SIG-M5 treated with dmso at 0.1 percent for 504 hours (cell line): Measurements from ENCODE around the gene KCNMA1.
A peak's percentile ranks its signal among the peaks of the same experiment; 100 is the strongest.

Experiments
- DNase-seq: peaks from one replicate; lab custom pipeline; 2025; ENCODE audit not compliant: unreplicated experiment; lab: John Stamatoyannopoulos, UW

The KCNMA1 gene

DNA sequence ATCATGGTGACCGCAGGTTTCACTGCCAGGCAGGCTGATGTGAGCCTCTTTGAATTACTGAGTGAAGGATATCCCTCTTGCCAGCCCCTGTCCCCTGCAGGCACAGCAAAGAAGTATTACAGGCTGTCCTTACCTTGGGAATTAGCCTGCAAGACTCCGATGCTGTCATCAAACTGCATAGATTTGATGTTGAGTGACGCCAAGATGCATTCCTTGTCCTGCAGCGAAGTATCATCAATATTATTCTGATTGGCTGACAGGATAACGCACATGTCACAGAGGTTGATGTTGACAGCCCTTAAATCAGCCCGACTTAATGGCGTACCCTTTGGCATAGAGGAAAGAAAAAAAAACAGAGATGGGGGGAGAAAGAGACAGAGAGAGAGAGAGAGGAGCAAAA, 693.0 kb downstream of the KCNMA1 start:
- DNase-seq = no peak

DNA sequence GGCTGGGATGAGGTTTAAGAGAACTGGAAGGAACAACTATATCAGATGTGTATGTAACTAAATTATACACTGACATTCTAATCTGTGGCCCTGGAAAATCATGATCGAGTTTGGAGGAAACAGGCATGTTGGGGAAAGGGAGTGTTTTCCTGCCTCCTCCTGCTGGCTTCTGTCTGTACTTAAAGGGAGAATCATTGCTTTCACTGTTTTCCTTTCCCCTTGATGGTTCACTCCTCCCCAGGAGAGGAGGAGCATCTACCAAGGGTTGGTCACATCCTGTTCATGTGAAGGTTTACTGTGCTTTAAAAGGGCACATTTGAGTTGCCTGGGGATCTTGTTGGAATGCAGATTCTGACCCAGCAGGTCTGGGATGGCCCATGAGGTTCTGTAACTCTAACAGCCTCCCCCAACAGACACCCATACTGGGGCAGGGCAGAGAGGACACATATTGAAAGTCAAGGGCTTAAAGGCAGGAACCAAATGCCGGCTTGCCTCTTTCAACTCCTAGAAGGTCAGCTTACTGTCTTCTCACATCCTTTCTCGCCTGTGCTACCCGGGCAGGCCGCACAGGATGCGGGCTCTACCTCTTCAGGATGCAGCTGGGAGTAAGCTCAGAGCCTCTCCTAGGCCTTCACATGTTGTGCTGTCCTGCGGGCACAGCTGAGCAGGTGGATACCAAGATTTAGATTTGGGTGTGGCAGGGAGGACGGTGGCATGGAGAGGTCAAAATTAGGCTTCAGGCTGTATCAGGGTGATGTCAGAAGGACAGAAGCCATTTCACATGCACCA, 694.8 kb downstream of the KCNMA1 start:
- no peak for DNase-seq

DNA sequence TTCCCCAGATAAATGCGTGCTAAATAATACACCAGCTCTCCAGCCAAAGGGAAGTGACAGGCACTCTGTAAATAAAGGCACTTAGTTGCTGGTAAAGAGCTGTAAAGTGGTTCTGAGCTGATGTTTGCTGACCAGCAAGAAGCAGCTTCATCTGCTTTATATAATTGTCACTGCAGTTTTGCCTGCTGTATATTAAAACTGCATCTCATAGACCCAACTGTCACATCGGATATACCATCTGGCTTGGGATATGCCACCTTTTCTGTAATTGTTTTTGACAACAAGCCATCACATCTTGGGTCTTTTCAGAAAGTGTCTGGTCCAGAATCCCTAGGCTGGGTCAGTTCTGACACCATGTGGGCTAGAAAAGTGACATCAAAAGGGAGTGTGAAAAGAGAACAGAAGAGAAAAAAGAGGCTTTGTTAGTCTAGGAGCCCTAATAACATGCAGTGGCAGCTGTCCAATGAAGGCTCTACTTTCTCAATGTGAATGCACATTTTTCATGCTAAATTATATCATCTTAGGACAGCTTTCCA, 697.6 kb downstream of the KCNMA1 start:
- no peak for DNase-seq

DNA sequence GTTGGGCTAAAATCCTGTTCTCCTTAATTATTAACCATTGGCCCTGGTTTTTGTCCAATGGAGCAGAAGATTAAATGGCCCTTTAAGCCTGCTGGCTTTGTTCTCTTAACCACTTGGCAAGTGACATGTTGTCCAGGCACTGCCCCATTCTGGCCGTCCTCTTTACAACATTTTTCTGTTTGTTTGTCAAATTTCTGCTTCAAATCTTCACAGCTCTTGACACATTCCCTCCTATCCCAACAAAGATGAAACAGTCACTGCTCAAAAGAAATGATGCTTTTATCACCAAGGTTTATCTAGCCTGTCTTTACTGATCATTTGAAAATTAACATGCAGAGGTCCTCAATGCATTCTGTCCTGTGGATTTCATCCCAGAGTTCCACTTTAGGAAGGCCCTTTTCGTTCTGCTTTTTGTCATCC, 700.4 kb downstream of the KCNMA1 start:
- DNase-seq = no peak

DNA sequence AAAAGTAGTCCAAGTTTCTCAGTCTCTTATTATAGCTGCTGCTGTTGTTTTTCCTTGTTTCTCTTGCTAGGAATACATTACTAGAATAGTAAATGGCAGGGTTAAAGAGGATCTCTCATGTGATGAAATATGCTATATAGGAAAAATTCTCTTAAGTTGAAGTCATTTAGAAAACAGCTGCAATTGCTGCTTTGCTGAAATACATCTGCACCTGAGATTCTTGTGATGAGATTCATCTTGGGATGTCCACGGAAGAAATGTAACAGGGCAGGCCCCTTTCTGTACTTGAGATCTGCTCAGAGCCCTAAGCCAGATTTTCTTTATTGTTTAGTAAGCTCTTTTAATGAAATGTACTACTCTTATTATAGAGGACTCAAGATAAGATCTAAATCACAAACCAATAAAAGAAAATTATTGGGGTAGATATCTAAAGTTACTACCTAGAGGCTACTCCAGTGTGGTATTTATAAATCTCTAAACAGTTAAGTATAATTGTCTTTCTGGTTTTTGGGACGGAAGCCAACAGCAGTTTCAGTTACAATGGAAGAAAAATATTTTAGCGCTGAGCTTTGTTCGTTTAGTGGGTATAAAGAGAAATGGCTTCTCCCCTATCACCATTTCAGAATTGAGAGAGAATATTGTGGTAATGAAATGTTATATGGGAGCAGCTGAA, 701.5 kb downstream of the KCNMA1 start:
- DNase-seq = no peak

DNA sequence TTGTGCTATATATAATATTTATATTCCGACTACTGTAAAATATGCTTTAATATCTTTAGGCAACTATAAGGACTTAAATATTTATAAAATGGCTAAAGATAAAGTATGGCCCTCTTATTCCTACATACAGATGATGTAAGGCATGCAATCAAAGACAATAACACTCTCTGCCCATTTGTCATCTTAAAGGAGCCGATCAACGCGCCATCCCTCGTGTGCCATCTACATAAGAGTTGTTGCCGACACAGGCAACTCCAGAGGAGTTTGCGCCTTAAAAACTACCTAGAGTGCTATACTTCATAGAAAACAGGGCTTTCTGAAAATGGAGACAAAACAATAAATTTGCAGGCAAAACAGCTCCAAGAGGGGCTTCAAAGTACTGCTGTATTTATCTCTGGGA, 709.0 kb downstream of the KCNMA1 start:
- no peak for DNase-seq

DNA sequence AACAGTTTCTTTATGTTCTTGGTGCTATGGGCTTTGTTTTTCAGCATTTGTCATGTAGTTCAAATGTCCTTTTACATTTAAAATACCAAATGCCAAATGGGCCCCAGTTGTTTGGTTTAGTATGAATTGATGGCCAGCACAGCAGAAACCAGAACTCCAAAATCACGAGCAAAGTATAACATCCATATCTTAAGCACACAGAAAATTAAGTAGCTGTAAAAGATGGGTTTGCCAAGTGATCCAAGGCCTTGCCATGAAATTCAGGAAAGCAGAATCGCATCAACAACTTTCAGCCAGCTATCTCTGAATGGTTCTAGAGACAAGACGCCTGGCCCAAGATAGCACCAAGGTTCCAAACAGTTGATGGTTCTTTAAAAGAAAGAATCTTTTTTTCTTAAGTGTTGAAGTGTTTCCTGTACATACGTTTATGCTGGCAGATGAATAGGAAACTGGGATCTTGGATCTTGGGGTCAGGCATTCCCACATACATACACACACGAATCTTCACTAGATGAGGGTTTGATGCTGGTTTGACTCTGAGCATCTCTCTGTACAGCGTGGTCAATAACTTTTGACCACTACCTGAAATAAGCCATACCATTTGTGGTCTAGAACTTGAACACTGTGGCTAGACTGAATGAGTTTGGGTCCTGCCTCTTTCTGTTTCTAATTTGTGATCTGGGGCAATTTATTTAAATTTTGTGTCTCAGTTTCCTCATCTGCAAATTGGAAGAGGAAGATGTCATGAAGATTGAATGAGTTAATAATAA, 711.8 kb downstream of the KCNMA1 start:
- DNase-seq = no peak

DNA sequence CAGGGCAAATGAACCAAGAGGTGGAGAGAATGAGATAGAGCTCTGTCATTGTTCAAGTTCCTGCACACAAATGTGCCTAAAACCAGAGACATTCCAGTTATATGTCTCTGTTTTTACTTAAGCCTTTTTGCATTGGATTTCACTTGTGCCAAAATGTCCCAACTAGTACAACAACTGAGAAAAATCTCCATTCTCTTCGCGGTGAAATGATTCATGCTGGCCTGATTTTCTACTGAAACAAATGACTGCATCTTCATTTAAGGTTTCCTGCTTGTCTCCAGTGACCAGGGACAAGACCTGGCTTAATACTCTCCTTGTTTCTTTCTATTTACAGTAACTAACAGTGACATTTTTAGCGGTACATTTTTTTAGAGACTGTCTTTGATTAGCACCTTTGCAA, 714.9 kb downstream of the KCNMA1 start:
- DNase-seq = no peak

DNA sequence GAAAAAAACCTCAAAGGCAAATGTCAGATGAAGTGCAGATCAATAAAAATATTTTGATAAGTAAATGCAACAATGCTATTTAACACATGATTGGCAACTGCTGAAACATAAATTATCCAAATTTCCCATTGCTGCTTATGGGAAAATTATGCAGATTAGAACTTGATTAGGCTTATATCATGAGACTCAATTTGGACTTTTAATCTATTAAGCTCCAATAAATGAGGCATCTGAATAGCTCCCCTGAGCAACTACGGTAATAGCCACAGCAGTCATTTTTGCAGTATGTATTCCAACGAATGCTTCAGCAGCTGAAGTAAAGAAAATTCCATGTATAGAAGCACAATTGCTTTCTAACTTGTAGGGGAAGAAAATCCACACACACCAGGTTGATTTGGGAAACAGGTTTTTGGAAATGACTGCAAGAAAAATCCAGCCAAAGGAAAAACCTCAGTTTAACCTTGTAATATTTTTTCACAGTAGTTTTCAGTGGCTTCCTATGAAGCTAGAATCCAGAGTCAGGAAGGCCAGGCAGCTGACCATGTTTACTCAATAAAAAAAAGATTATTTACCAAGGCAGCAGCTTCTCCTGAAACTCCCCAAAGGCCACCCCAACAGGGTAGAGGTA, 716.1 kb downstream of the KCNMA1 start:
- DNase-seq = no peak

DNA sequence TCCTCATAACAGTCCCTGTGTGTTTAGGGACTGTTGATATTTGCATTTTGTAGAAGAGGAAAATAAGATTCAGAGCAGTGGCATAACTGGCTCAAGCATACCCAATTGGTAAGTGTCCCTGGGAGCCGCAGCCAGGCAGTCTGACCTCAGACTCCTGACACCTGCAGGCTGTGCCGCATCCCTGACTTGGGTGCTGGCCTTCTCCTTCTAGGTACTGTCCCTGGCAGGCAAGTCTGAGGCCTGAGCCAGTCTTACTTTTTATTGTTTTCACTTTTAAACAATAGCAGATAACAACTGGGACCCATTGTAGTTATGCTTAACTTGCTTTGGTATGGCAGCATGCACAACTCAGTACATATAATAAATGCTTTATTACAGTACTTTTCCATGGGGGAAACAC, 717.0 kb downstream of the KCNMA1 start:
- no peak for DNase-seq

DNA sequence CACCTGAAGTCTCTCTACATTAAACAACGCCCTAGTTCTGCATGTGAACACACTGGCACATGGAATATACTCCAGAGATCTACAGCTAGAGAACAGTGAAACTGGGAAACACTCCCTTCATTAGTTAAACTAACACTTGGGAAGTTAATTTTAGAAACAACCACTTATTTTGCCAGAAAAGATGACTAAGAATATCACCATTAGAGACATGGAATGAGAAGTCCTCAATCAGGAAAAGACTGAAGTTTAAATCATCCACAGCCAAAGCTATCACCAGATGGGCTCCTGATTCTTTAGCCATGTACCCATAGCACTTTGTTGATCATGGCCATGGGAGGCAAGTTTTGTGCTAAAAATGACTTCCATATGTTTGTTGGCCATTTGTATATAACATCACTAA, 719.5 kb downstream of the KCNMA1 start:
- DNase-seq = no peak

DNA sequence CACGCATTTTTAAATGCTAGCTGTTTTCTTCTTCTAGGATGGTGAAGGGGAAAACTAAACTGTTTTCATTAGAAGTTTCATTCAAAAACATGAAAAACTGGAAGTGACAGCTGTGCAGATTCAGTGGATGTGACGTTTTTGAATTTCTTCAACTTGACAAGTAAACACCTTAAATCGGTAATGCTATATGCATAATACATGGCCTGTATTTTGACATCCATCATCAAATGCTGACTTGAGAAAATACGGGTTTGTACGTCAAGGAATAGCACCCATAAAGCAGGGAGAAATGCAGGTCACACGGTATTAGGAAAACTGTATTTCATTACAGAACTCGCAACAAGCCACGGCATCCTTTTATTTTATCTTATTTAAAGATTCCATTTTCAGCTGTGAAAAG, 720.5 kb downstream of the KCNMA1 start:
- DNase-seq = no peak

DNA sequence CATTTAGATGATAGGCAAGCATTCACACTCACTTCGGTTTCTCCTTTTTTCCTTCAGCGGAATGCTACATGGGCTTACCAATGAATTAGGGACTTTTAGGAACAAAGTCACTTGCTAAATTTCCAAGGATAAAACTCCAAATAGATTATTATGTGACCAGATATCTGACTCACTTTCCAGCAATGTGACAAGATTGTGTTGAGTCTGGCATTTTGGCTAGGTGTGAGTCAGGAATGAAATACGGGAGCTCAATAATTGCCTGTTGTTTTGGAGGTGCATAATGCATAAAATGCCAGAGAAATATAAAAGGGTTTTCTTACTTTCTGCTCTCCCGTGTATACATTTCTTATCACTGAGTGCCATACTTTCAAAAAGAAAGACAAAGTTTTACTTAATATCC, 721.1 kb downstream of the KCNMA1 start:
- DNase-seq = no peak

DNA sequence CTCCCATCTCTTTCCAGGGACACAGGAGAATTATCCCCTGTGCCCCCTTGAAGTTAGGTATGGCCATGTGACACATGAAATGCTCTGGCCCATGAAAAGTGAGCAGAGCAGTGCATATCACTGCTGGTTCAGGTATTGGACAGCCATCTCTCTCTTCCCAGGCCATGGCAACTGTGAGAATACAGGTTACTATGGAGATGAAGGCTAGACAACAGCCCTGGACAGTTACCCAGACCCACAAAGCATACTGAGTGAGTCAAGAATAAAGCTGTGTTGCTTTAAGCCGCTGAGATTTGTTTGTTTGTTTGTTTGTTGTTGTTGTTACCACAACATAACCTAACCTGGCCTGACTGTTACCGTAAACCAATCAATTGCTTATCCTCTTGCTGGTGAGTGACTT, 722.3 kb downstream of the KCNMA1 start:
- DNase-seq = no peak

DNA sequence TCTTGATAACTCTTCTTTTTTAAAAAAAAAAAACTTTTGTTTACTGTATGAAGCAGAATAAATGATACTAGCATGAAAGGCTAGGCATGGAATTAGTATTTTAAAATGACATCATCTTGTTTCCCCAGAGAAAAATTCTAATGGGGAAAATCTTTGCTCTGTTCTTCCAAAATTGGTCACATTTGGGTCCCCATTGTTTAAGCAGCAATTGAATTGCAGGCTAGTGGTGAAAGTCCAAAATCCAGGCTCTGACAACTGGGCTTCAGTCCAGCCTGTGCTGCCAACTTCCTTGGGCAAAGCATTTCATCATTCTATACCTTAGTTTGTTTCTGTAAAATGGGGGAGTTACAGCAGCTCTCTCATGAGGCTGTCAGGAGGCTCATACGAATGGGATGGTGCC, 726.4 kb downstream of the KCNMA1 start:
- no peak for DNase-seq

DNA sequence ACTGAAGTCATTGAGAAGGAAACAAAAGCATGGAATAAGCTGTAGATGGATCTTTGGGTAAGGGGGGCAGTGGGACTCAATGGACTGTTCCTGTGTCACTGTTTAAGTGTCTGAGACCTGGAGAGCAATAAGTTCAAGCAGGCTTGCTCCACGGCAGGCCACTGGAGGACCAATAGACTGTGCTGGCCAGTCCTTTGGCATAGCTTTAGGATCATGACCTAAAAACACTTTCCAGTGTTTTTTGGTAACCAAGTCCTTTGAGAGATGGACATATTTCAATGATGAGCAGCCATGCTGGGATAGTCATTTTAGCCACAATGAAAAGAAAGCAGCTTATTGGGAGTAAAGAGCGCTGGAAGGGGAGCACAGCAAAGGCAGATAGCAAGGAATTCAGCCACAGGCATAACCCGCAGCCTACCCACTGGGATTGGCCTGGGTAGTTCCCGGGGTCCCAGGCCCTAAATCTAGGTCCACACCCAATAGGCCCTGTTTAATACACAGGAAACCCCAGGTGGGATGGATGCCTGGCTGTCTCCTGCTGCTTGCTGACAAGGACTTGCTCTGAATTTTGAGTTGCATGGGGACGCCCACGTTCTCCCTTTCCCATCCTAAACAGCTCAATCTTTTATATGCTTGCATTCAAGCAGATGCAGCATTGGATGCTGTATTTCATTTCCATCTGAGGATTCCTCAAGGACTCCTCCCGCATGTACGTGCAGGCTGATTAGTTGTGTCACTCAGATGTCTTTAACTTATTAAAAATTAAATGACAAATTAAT, 727.2 kb downstream of the KCNMA1 start:
- no peak for DNase-seq

DNA sequence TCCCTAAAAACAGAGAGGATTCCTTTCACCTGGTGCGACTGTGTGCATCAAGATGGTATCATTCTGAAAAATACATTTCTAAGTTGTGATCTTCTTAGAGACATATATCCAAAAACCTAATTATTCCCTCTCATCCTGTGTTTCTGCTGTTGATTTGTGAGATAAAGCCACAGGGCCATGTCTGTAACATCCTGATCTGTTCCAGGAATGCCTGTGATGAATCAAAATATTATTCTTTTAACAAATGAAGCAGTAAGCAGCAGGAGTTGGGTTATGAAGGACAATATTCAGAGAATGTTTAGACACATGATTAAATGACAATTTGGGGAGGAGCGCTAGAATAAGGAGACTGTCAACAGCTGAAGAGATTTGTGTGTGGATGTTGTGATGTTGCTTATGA, 731.4 kb downstream of the KCNMA1 start:
- DNase-seq = no peak

DNA sequence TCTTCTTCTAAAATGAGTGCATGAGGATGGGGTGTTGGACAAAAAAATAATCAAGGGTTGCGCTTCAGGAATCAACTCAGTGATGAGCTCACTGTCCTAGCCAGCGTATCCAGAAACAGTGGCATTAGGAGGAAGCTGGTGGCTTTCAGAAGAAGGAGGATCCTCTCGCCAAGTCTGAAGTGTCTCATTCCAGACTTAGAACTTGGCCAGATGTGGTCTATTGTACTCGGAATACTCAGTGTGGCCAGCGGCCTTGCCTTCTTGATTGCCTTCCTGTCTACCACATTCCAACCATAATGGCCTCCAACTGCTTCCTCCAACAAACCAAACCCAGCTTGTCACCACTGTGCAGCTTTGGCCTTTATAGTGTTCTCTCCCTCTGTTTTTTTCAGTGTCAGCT, 732.4 kb downstream of the KCNMA1 start:
- DNase-seq = no peak

DNA sequence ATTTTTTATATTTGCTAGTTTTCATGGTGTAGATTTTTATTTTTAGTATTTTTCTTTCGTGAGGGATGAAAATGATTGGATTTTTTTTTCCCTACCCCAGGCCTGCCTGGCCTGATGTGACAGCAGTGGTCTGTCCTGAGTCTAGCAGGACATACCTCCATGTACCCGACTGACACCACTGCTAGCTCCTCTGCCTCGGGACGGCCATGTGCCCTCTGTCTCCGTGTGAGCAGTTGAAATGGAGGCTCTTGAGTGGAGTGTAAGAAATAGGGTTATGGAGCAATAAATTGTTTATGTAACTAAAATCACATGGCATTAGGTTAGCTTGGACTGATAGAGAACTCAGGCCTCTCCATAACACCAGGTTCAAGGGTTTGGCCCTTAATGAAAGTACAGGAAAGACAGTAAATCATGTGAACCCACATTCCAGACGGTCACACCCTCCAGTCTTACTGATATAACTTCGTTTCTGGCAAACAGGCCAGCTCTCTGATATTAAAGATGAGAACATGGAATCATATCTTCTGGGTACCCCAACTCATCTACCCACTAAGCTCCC, 734.1 kb downstream of the KCNMA1 start:
- DNase-seq = no peak

DNA sequence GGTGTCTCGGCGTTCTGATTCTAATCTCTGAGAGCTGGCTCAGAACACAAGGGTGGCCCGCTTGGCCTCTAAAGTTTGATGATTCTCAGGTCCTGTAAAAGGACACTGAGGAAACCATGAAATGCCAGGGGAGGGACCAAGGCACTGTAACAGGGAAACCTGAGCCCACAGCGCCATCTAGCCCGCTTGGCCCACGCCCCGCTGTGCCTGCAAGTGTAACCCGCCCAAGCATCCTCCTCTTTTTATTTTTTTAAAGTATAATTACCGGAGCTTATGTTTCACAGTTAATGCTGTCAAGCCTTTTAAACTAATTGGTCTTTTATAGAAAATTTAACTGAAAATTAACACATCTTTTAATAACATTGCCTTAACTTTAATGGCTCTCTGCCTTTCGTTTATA, 734.7 kb downstream of the KCNMA1 start:
- peak; percentile 2 for DNase-seq
